Activated CD4-positive, alpha-beta T cell treated with anti-CD3 and anti-CD28 coated beads, Interleukin-2, amount 10 ng/mL, durations not matched to agents 7 days and 5 days (primary cell): ENCODE results near the gene ENPP1. TPM values are rescaled to one million over a fixed set of nuclear protein-coding genes. Genes with fewer than 3 reads are reported as not detected.

ENCODE experiments used
- CTCF ChIA-PET: fragments of 350-600 bp; sonication (Branson Sonifier 250); formaldehyde crosslinking; loops from one replicate; lab custom pipeline; 2021; ENCODE audit warnings: antibody characterized with exemption; lab: Charles Lee
- POLR2A ChIA-PET: fragments of 350-600 bp; sonication (Branson Sonifier 250); formaldehyde crosslinking; loops from one replicate; lab custom pipeline; 2021; ENCODE audit warnings: antibody characterized with exemption; lab: Charles Lee
- DNase-seq: peaks from one replicate; pipeline ENCODE4 v3.0.0-alpha.2; 2020
- H3K27ac Mint-ChIP-seq: one replicate; pipeline ENCODE4 v1.8.0; 2021; ENCODE audit warnings: mild to moderate bottlenecking, moderate library complexity, mixed read lengths
- H3K27me3 Mint-ChIP-seq: one replicate; pipeline ENCODE4 v1.8.0; 2021; ENCODE audit warnings: mixed read lengths
- H3K36me3 Mint-ChIP-seq: one replicate; pipeline ENCODE4 v1.8.0; 2021; ENCODE audit warnings: low read depth, mixed read lengths
- H3K4me1 Mint-ChIP-seq: one replicate; pipeline ENCODE4 v1.8.0; 2021; ENCODE audit warnings: mixed read lengths
- H3K4me3 Mint-ChIP-seq: one replicate; pipeline ENCODE4 v1.8.0; 2021; ENCODE audit warnings: mild to moderate bottlenecking, moderate library complexity, mixed read lengths
- H3K9me3 Mint-ChIP-seq: one replicate; pipeline ENCODE4 v1.8.0; 2021; ENCODE audit warnings: mixed read lengths
- total RNA-seq, 2 experiments: library from RNA; stranded (reverse); gene quantifications; one replicate each; pipeline ENCODE4 v1.2.3, GENCODE V29; 2021

The ENPP1 gene
- under 1 TPM; 0.10 to 0.12 TPM for total RNA-seq

GRCh38 chr6:131807644-131808459 lies at the start of gene ENPP1:
Gene ENPP1 (plus strand): TSS chr6:131808020. CDS start chr6:131808036, 16 bp downstream.
- no peaks in the 10 kb centered on the region for H3K36me3 Mint-ChIP-seq
- peak; percentile 40 for DNase-seq
- peak within 1 kb of the TSS; percentile 55 for H3K27ac Mint-ChIP-seq
- ChIA-PET POLR2A (interaction anchor here (0.6 kb wide), 1 partner anchor 414 kb away, joined by 3 read pairs; no protein-coding TSS in a partner anchor), CTCF (no interaction called here)
- H3K9me3 Mint-ChIP-seq: no peaks in the 10 kb centered on the region
- H3K4me3 Mint-ChIP-seq: peak within 1 kb of the TSS; percentile 77
- H3K4me1 Mint-ChIP-seq: peaks cover 18% of the 10 kb centered on the region
- H3K27me3 Mint-ChIP-seq: peaks cover 59% of the 10 kb centered on the region

- POLR2A ChIA-PET: no interaction called here
- Mint-ChIP-seq H3K4me3 (no peak overlapping the region), H3K36me3 (no peaks in the 10 kb centered on the region), H3K27me3 (peaks cover 21% of the 10 kb centered on the region), H3K9me3 (no peaks in the 10 kb centered on the region), H3K4me1 (no peaks in the 10 kb centered on the region), H3K27ac (no peak overlapping the region)
- CTCF ChIA-PET: no interaction called here
- DNase-seq: no peak
Observed at GRCh38 chr6:131758920-131759319, 48.9 kb upstream of the ENPP1 start.

GRCh38 chr6:131761060-131761761 lies 46.6 kb upstream of the ENPP1 start:
- CTCF ChIA-PET: no interaction called here
- H3K27ac Mint-ChIP-seq: no peak overlapping the region
- DNase-seq: no peak
- H3K27me3 Mint-ChIP-seq: peaks cover 16% of the 10 kb centered on the region
- POLR2A ChIA-PET: no interaction called here
- no peaks in the 10 kb centered on the region for H3K4me1 Mint-ChIP-seq
- no peaks in the 10 kb centered on the region for H3K36me3 Mint-ChIP-seq
- no peaks in the 10 kb centered on the region for H3K9me3 Mint-ChIP-seq
- no peak overlapping the region for H3K4me3 Mint-ChIP-seq

- POLR2A ChIA-PET: no interaction called here
- Mint-ChIP-seq H3K4me1 (no peaks in the 10 kb centered on the region), H3K9me3 (no peaks in the 10 kb centered on the region), H3K4me3 (no peak overlapping the region), H3K36me3 (no peaks in the 10 kb centered on the region), H3K27ac (no peak overlapping the region), H3K27me3 (peaks cover 16% of the 10 kb centered on the region)
- DNase-seq: no peak
- CTCF ChIA-PET: no interaction called here
Observed at GRCh38 chr6:131761762-131762067, 46.1 kb upstream of the ENPP1 start.

DNA sequence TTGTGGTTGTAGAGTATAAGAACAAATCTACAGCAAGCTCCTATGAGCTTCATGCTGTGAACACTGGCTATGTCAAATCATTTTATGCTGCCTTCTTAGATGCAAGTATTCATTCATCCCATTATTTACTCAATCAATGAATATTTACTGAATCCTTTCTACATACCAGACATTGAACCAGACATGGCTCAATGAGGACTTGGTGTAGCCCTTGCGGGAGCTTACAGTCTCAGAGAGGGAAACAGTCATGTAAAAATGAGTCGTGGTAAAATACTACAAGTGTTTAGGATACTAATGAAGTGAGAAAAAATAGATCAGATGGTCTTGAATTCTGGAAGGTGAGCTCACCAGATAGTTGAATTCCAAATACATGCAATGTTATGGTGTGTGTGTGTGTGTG lies 44.8 kb upstream of the ENPP1 start:
- Mint-ChIP-seq H3K36me3 (no peaks in the 10 kb centered on the region), H3K27ac (no peak overlapping the region), H3K4me1 (no peaks in the 10 kb centered on the region), H3K27me3 (peaks cover 16% of the 10 kb centered on the region), H3K9me3 (no peaks in the 10 kb centered on the region), H3K4me3 (no peak overlapping the region)
- ChIA-PET CTCF (no interaction called here), POLR2A (no interaction called here)
- no peak for DNase-seq

DNA sequence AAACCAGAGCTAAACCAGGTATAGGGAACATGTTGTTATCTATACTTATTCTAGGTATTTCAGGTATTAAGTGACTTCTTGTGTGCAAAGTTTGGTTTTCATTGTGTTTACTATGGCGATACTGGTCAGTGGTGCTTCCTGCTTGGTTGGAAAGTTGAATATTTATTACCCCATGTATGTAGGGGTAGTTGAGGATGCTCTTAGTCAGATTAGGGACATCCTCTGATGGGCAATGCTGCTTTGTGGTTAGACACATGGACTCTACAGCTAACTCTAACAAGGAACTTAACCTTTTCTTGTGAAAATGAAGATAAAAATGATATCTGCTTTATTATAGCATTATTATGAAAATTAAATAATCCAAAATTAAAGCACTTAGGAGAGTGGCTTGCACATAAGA lies 44.1 kb upstream of the ENPP1 start:
- H3K4me3 Mint-ChIP-seq: no peak overlapping the region
- no peaks in the 10 kb centered on the region for H3K4me1 Mint-ChIP-seq
- no peak for DNase-seq
- H3K36me3 Mint-ChIP-seq: no peaks in the 10 kb centered on the region
- peaks cover 13% of the 10 kb centered on the region for H3K27me3 Mint-ChIP-seq
- no peak overlapping the region for H3K27ac Mint-ChIP-seq
- H3K9me3 Mint-ChIP-seq: no peaks in the 10 kb centered on the region
- POLR2A ChIA-PET: no interaction called here
- CTCF ChIA-PET: no interaction called here

DNA sequence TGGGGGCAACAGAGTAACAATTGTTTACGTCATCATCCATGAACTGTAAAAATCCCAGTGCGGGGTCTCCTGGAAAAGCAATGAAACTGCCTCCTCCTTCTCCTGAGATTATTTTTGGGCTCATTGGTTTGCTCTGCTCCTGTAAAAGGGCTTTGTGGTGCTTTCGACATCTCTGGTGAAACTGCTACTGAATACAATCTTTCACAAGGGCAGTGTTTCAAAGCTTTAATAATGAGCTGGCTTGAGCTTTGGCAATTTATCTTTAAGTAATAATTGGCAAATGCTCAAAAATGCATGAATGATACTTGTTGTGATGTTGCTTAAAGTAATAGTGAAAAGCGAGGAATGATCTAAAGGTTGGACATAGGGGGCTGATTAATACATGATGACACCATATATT lies 43.5 kb upstream of the ENPP1 start:
- no peak for DNase-seq
- no peaks in the 10 kb centered on the region for H3K36me3 Mint-ChIP-seq
- H3K4me1 Mint-ChIP-seq: no peaks in the 10 kb centered on the region
- H3K9me3 Mint-ChIP-seq: no peaks in the 10 kb centered on the region
- H3K27me3 Mint-ChIP-seq: peaks cover 13% of the 10 kb centered on the region
- no peak overlapping the region for H3K27ac Mint-ChIP-seq
- ChIA-PET CTCF (no interaction called here), POLR2A (no interaction called here)
- no peak overlapping the region for H3K4me3 Mint-ChIP-seq

DNA sequence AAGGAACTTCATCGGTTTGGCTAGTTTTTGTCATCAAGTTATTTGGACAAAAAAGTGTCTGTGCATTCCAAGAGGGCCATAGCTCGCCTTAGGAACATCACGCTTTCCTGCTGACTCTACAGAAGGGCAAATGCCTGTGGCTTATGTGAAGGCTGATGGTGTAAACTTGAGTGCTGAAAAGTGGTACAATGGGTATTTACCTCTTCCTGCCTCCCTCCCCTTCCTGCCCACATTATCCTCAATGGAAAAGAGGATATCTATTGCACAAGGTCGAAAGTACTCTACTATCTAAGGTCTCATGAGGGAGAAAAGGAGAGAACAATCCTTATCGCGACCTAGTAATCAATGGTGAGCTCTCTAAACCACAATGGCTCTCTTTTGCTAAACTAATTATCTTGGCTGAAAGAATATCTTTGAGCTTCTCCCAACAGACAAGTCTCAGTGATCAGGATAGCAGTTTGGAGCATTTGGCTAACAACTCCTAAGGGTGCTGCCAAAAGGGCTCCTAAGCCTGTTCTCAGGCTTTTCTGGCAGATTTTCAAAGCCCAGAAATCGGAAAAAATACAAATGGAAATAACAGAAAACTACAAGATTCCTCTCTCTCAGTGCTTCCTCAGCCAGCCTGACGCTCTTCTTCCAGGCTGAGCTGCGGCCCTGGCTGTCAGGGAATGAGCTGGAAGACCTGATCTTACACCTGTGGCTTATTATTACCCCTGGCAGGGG lies 42.6 kb upstream of the ENPP1 start:
- no peaks in the 10 kb centered on the region for H3K9me3 Mint-ChIP-seq
- H3K36me3 Mint-ChIP-seq: no peaks in the 10 kb centered on the region
- no peaks in the 10 kb centered on the region for H3K4me1 Mint-ChIP-seq
- ChIA-PET CTCF (no interaction called here), POLR2A (no interaction called here)
- H3K4me3 Mint-ChIP-seq: no peak overlapping the region
- DNase-seq: no peak
- H3K27ac Mint-ChIP-seq: no peak overlapping the region
- H3K27me3 Mint-ChIP-seq: peaks cover 8% of the 10 kb centered on the region

- Mint-ChIP-seq H3K4me1 (no peaks in the 10 kb centered on the region), H3K27ac (no peak overlapping the region), H3K36me3 (no peaks in the 10 kb centered on the region), H3K27me3 (peaks cover 8% of the 10 kb centered on the region), H3K4me3 (no peak overlapping the region), H3K9me3 (no peaks in the 10 kb centered on the region)
- DNase-seq: no peak
- POLR2A ChIA-PET: no interaction called here
- CTCF ChIA-PET: no interaction called here
Observed at GRCh38 chr6:131765804-131766135, 42.0 kb upstream of the ENPP1 start.

DNA sequence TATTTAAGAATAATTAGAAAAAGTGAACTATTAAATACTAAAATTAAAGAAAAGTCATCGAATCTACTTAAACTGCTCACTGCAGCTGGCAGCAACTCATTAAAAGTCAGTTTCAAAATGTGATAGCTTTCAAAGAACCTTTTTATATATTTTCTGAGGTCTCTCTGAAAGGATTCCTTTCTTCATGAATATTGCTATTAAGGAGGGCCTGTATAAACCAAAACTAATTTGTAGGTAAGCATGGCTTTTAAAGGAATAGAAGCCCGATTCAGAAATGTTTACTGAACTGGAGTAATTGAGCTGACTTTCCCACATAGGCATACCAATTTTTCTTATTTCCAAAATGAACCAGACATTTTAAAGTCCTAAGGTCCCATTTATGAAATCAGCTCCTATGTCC lies 41.2 kb upstream of the ENPP1 start:
- H3K27ac Mint-ChIP-seq: no peak overlapping the region
- H3K27me3 Mint-ChIP-seq: peaks cover 11% of the 10 kb centered on the region
- DNase-seq: no peak
- H3K9me3 Mint-ChIP-seq: no peaks in the 10 kb centered on the region
- H3K4me3 Mint-ChIP-seq: no peak overlapping the region
- POLR2A ChIA-PET: no interaction called here
- no peaks in the 10 kb centered on the region for H3K36me3 Mint-ChIP-seq
- CTCF ChIA-PET: no interaction called here
- H3K4me1 Mint-ChIP-seq: no peaks in the 10 kb centered on the region

- Mint-ChIP-seq H3K4me1 (no peaks in the 10 kb centered on the region), H3K4me3 (no peak overlapping the region), H3K27me3 (peaks cover 13% of the 10 kb centered on the region), H3K36me3 (no peaks in the 10 kb centered on the region), H3K9me3 (no peaks in the 10 kb centered on the region), H3K27ac (no peak overlapping the region)
- CTCF ChIA-PET: no interaction called here
- POLR2A ChIA-PET: no interaction called here
- no peak for DNase-seq
Observed at GRCh38 chr6:131768964-131769363, 38.9 kb upstream of the ENPP1 start.

DNA sequence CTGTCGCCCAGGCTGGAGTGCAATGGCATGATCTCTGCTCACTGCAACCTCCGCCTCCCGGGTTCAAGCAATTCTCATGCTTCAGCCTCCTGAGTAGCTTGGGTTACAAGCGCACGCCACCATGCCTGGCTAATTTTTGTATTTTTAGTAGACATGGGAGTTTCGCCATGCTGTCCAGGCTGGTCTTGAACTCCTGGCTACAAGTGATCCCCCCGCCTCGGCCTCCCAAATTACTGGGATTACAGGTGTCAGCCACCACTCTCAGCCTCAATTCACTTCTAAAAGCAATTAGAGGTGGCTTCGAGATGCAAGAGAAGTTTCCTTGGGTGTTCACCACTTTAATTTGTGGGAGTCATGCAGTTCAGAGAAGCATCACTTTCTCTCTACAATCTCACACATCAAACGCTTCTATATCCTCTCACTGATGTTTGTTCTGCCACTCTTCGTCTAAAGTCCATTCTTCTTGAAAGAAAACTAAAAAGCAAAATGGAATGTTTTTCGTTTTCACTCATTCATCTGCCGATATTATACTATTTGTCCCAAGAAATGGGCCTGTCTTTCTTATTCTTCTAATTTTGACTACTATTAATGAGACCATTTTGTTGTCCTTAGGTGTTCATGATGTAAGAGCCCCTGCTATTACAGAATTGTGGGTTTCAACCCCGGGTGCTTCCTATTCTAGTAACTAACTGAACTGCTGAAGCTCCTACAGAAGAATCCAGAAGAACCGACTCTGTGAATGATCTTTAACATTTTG lies 38.3 kb upstream of the ENPP1 start:
- H3K4me1 Mint-ChIP-seq: no peaks in the 10 kb centered on the region
- POLR2A ChIA-PET: no interaction called here
- CTCF ChIA-PET: no interaction called here
- H3K9me3 Mint-ChIP-seq: no peaks in the 10 kb centered on the region
- H3K27me3 Mint-ChIP-seq: peaks cover 13% of the 10 kb centered on the region
- H3K4me3 Mint-ChIP-seq: no peak overlapping the region
- H3K27ac Mint-ChIP-seq: no peak overlapping the region
- no peaks in the 10 kb centered on the region for H3K36me3 Mint-ChIP-seq
- DNase-seq: no peak

- H3K4me3 Mint-ChIP-seq: no peak overlapping the region
- DNase-seq: no peak
- peaks cover 11% of the 10 kb centered on the region for H3K27me3 Mint-ChIP-seq
- ChIA-PET POLR2A (no interaction called here), CTCF (no interaction called here)
- H3K4me1 Mint-ChIP-seq: no peaks in the 10 kb centered on the region
- no peaks in the 10 kb centered on the region for H3K9me3 Mint-ChIP-seq
- no peak overlapping the region for H3K27ac Mint-ChIP-seq
- H3K36me3 Mint-ChIP-seq: no peaks in the 10 kb centered on the region
Observed at GRCh38 chr6:131770776-131771175, 37.0 kb upstream of the ENPP1 start.
